GM19324 (cell line): ENCODE data around the gene ABHD5.
"Not testable (repeated sequence)": the region's sequence is repeated elsewhere in the genome, so short reads cannot be mapped to it uniquely, and the experiment has no call there.

Source experiments
- ATAC-seq: cut with Tn5 transposase; IDR thresholded peaks from one replicate; pipeline ENCODE4 v1.9.1; 2021; ENCODE audit warnings: mild to moderate bottlenecking, moderate library complexity; ENCODE audit not compliant: unreplicated experiment, low FRiP score

ABHD5 gene

DNA sequence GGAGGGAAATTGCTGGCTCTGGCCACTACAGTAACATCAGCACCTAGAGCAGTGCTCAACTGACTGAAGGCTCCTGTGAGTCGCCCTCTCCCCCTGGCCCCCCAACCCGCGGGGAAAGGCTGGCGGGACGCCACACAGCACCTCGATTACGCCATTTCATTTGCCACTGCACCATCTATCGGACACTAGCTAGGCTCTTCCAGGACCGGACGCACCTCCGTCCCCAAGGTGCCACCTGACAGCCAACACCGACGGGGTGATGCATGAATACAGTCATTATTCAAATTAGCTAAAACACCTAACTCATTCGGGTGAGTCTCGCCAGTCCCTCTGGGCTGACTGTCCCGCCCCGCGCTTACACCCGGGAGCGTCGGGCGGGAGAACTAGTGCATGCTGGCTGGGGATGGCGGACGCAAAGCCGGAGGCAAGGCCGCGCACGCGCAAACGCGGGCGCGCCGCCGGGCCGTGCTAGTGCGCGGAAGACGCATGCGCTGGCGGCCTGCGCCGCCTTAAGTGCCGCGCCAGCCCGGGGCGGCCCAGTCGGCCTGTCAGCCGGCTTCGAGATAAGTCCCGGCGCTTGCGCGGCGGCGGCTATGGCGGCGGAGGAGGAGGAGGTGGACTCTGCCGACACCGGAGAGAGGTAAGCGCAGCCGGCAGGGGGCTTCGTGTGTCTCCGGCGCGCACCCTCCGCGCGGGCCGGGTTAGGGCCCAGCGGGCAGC is at the start of gene ABHD5:
TSS of gene ABHD5 (plus strand) at position 539 of the 720 bp plus-strand sequence. CDS start at position 594, 55 bp downstream.
- ATAC-seq = peak; percentile 91

DNA sequence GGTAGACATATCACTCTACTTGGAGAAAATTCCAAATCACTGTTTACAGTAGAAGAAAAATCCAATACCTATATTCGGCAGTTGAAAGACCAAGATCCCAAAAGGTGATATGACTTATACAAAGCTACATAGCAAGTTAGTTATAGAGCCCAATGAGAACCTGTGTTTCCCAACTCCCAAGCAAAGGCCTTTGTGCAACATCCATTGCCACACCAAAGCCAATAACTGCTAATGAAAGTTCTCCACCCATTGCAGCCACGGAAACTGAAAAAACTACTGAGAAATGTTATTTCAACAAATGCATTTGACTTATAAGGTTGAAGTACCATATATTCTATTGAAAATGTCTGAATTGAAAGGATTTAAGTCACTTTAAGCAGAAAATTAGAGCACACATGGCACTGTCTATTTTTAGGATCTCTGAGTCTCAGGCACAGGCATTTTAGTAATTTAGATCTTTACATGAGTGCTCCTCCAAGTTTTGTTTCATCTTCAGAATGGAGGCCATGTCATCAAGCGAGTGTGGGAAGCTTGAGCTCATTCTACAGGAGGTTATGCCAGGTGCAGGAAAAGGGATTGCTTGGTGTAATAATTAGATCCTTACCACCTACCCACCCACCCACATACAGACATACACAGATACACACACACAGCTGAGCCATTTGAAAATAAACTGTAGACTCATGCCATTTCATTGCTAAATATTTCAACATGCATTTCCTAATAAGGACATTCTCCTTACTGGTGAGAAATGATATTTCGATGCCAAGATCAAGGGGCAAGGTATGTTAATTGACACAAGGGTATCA is 49.2 kb upstream of the ABHD5 start:
- ATAC-seq = no peak

GRCh38 chr3:43644443-43644842 is 46.3 kb upstream of the ABHD5 start:
- ATAC-seq = no peak

- ATAC-seq = no peak
These were observed 43.2 kb upstream of the ABHD5 start for GRCh38 chr3:43647331-43648166.

DNA sequence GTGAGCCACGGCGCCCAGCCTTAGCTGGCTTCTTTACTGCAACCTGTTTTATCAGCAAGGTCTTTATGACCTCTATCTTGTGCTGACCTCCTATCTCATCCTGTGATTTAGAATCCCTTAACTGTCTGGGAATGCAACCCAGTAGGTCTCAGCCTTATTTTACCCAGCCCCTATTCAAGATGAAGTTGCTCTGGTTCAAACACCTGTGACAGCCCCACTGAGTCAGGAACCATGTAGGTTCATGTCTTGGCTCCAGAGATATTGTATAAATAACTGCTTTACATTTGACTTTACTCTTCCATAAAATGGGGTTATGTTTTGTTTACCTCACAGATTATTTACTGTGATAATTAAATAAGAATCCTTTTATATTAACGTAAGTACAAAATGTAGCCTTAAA is 41.8 kb upstream of the ABHD5 start:
- no peak for ATAC-seq

DNA sequence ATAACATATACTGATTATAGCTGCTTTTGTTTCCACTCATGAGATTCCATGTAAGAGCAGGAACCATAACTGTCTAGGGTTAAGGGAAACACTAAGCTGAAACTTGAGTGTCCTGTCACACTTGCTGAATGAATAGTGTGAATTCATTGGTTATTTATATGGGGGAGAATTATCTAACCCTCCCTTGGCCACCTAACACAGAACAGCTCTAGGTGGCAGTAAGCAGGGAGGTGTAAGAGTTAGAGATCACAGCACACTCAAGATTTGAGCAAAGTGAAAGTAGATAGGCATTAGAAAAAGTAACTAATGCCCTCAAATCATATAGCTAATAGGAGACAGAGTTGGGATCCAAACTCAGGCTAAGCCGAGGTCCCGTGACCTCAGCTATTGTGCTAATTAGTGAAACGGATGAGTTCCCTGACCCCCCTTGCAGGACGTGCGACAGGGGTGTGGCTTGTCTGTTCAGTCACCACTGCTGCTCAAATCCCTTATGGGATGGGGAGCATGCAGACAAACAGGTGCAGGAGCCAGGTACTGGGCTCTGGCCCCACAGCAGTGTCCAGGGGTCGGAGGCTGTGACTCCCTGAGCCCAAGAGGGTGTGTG is 41.3 kb upstream of the ABHD5 start:
- ATAC-seq = no peak

GRCh38 chr3:43650345-43650744 is 40.4 kb upstream of the ABHD5 start:
- ATAC-seq = no peak

- not testable (repeated sequence) for ATAC-seq
These were observed 34.3 kb upstream of the ABHD5 start for GRCh38 chr3:43656390-43656789.

GRCh38 chr3:43659250-43659880 is 31.4 kb upstream of the ABHD5 start:
- no peak for ATAC-seq

DNA sequence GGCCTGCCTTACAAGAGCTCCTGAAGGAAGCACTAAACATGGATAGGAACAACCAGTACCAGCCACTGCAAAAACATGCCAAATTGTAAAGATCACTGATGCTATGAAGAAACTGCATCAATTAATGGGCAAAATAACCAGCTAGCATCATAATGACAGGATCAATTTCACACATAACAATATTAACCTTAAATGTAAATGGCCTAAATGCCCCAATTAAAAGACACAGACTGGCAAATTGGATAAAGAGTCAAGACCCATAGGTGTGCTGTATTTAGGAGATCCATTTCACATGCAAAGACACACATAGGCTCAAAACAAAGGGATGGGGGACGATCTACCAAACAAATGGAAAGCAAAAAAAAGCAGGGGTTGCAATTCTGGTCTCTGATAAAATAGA is 29.4 kb upstream of the ABHD5 start:
- not testable (repeated sequence) for ATAC-seq

DNA sequence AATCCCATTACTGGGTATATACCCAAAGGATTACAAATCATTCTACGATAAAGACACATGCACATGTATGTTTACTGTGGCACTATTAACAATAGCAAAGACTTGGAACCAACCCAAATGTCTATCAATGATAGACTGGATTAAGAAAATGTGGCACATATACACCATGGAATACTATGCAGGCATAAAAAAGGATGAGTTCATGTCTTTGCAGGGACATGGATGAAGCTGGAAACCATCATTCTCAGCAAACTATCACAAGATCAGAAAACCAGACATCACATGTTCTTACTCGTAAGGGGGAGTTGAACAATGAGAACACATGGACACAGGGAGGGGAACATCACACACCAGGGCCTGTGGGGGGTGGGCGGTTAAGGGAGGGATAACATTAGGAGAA is 25.7 kb upstream of the ABHD5 start:
- not testable (repeated sequence) for ATAC-seq

GRCh38 chr3:43670635-43671522 is 19.9 kb upstream of the ABHD5 start:
- ATAC-seq = no peak

- ATAC-seq = no peak
These were observed 16.2 kb upstream of the ABHD5 start for GRCh38 chr3:43674345-43675085.

DNA sequence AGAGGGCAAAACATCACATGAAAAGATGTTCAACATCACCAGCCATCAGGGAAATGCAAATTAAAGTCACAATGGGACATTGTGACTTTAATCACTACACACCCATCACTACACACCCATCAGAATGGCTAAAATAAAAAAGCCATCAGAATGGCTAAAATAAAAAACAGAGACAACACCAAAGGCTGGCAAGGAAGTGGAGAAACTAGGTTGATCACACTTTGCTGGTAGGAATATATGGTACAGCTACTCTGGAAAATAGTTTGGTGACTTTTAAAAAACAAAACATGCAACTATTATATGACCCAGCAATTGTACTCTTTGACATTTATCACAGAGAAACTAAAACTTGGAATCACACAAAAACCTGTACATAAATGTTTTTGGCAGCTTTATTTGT is 15.1 kb upstream of the ABHD5 start:
- ATAC-seq = no peak

- ATAC-seq = no peak
These were observed 14.3 kb upstream of the ABHD5 start for GRCh38 chr3:43676441-43676840.

DNA sequence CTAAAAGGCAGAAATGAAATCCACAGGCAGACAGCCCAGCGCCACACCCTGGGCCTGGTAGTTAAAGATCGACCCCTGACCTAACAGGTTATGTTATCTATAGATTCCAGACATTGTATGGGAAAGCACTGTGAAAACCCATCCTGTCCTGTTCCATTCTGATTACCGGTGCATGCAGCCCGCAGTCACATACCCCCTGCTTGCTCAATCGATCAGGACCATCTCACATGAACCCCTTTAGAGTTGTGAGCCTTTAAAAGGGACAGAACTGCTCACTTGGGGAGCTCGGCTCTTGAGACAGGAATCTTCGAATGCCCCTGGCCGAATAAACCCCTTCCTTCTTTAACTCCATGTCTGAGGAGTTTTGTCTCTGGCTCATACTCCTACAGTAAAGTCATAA is 12.4 kb upstream of the ABHD5 start:
- ATAC-seq = not testable (repeated sequence)

DNA sequence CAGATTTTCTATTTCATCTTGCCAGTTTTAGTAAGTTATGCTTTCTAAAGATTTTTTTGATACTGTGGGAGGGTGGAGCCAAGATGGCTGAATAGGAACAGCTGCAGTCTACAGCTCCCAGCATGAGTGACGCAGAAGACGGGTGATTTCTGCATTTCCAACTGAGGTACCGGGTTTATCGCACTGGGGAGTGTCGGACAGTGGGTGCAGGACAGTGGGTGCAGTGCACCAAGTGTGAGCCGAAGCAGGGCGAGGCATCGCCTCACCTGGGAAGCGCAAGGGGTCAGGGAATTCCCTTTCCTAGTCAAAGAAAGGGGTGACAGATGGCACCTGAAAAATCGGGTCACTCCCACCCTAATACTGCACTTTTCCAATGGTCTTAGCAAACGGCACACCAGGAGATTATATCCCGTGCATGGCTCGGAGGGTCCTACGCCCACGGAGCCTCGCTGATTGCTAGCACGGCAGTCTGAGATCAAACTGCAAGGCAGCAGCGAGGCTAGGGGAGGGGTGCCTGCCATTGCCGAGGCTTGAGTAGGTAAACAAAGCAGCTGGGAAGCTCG is 11.8 kb upstream of the ABHD5 start:
- ATAC-seq = not testable (repeated sequence)

- not testable (repeated sequence) for ATAC-seq
These were observed 9.9 kb upstream of the ABHD5 start for GRCh38 chr3:43680857-43681256.
